CD4-positive, alpha-beta memory T cell (primary cell): ENCODE data around the gene HIF1A. TPM values are rescaled to one million over a fixed set of nuclear protein-coding genes. Genes with fewer than 3 reads are reported as not detected.

Experiments
- CTCF ChIA-PET: fragments of 350-600 bp; sonication (Branson Sonifier 250); formaldehyde crosslinking; loops from one replicate; lab custom pipeline; 2021; ENCODE audit warnings: inconsistent platforms; ENCODE audit not compliant: partially characterized antibody; lab: Charles Lee
- POLR2A ChIA-PET: fragments of 350-600 bp; sonication (Branson Sonifier 250); formaldehyde crosslinking; loops from one replicate; lab custom pipeline; 2021; ENCODE audit not compliant: partially characterized antibody; lab: Charles Lee
- DNase-seq, 5 donors: peaks; one replicate each; pipeline versions ENCODE4 v3.0.0 to v3.0.0-alpha.2; 2020 to 2022; ENCODE audit warnings: mixed read lengths in 1 of 5
- H3K27ac ChIP-seq: one replicate; pipeline ENCODE4 v1.7.0; 2013; ENCODE audit warnings: low read depth, low read length
- H3K27me3 ChIP-seq: 2 replicates; pipeline ENCODE4 v1.7.0; 2013; ENCODE audit warnings: mild to moderate bottlenecking, low read length, moderate library complexity; ENCODE audit not compliant: insufficient read depth
- H3K36me3 ChIP-seq: 2 replicates; pipeline ENCODE4 v1.7.0; 2013; ENCODE audit warnings: mild to moderate bottlenecking, low read length, moderate library complexity; ENCODE audit not compliant: insufficient read depth
- H3K4me1 ChIP-seq: 2 replicates; pipeline ENCODE4 v1.7.0; 2013; ENCODE audit warnings: mild to moderate bottlenecking, low read length, moderate library complexity; ENCODE audit not compliant: insufficient read depth
- H3K4me3 ChIP-seq, 2 donors: one replicate each; pipeline ENCODE4 v1.7.0; 2013; ENCODE audit warnings: low read length in 2 of 2, mild to moderate bottlenecking in 1 of 2
- H3K9me3 ChIP-seq, 2 donors: one replicate each; pipeline ENCODE4 v1.7.0; 2013; ENCODE audit warnings: low read length in 2 of 2, control low read depth in 1 of 2; ENCODE audit not compliant: control insufficient read depth in 1 of 2
- H3K27ac Mint-ChIP-seq, 7 donors: one replicate each; pipeline ENCODE4 v1.8.0; 2020 to 2021; ENCODE audit warnings: mixed read lengths in 7 of 7, mild to moderate bottlenecking in 6 of 7, inconsistent platforms in 3 of 7, moderate library complexity in 3 of 7
- H3K27me3 Mint-ChIP-seq, 2 donors: one replicate each; pipeline ENCODE4 v1.8.0; 2020 to 2021; ENCODE audit warnings: mixed read lengths in 2 of 2
- H3K36me3 Mint-ChIP-seq, 2 donors: one replicate each; pipeline ENCODE4 v1.8.0; 2020 to 2021; ENCODE audit warnings: mixed read lengths in 2 of 2, inconsistent platforms in 1 of 2, mild to moderate bottlenecking in 1 of 2
- H3K4me1 Mint-ChIP-seq, 4 donors: one replicate each; pipeline ENCODE4 v1.8.0; 2020 to 2021; ENCODE audit warnings: mixed read lengths in 4 of 4, mild to moderate bottlenecking in 1 of 4
- H3K4me3 Mint-ChIP-seq, 8 donors: one replicate each; pipeline ENCODE4 v1.8.0; 2020 to 2021; ENCODE audit warnings: mixed read lengths in 8 of 8, mild to moderate bottlenecking in 7 of 8, moderate library complexity in 6 of 8, inconsistent platforms in 3 of 8
- H3K9me3 Mint-ChIP-seq, 8 donors: one replicate each; pipeline ENCODE4 v1.8.0; 2020 to 2021; ENCODE audit warnings: mixed read lengths in 8 of 8, mild to moderate bottlenecking in 5 of 8, inconsistent platforms in 3 of 8, moderate library complexity in 1 of 8
- intact Hi-C: fragments of 100-400 bp; cut with micrococcal nuclease; formaldehyde crosslinking; loops from one replicate; pipeline ENCODE4 v1.15.1; 2023
- polyA plus RNA-seq, 2 donors: library from polyadenylated mRNA; unstranded; fragments of 300-500 nt; fragmentation: Illumina TruSeq; gene quantifications; one replicate each; pipeline ENCODE4 v1.2.3, GENCODE V29; 2021
- total RNA-seq, 2 experiments: library from RNA; stranded (reverse); gene quantifications; one replicate each; pipeline ENCODE4 v1.2.3, GENCODE V29; 2021

The HIF1A gene
- total and polyA plus RNA-seq, 4 experiments from 2014 or later, result 82.5 to 87.1 (median 84.2) TPM

GRCh38 chr14:61719344-61720293 lies 24.3 kb downstream of the HIF1A start:
- Histone ChIP-seq H3K36me3 (peaks cover 15% of the 10 kb centered on the region), H3K27me3 (no peaks in the 10 kb centered on the region), H3K27ac (peak overlapping the region; percentile 7), H3K4me3 (peak overlapping the region in 1 of 2 donors; percentile 3), H3K4me1 (peaks cover 59% of the 10 kb centered on the region), H3K9me3 (no peaks in the 10 kb centered on the region)
- Mint-ChIP-seq H3K27me3 (no peaks in the 10 kb centered on the region), H3K27ac (peak overlapping the region; percentile 32 to 87 (median 77)), H3K4me3 (peak overlapping the region in 6 of 8 donors; percentile 14 to 74 (median 50)), H3K9me3 (no peaks in the 10 kb centered on the region), H3K4me1 (peaks cover 41 to 72% (median 60%) of the 10 kb centered on the region in 4 donors), H3K36me3 (peaks cover 17 to 26% of the 10 kb centered on the region in 2 donors)
- DNase-seq, result peak in 3 of 5 donors; percentile 26 to 33 (median 26)
- intact Hi-C loops, result loop anchor here (5.0 kb wide), 2 partner anchors 197 to 242 kb away; no protein-coding TSS in a partner anchor
- ChIA-PET CTCF (interaction anchor here (1.0 to 4.0 kb wide), 16 partner anchors 9 to 423 kb away, joined by 3 to 16 read pairs (median 4); no protein-coding TSS in a partner anchor), POLR2A (interaction anchor here (0.7 to 4.0 kb wide), 12 partner anchors 8 to 250 kb away, joined by 3 to 16 read pairs (median 4); partner anchors contain the start of gene HIF1A)

GRCh38 chr14:61720294-61720661 lies 25.0 kb downstream of the HIF1A start:
- peaks cover 41 to 71% (median 60%) of the 10 kb centered on the region in 4 donors for H3K4me1 Mint-ChIP-seq
- Histone ChIP-seq H3K4me3 (no peak overlapping the region), H3K27me3 (no peaks in the 10 kb centered on the region), H3K36me3 (peaks cover 15% of the 10 kb centered on the region), H3K9me3 (no peaks in the 10 kb centered on the region), H3K27ac (no peak overlapping the region), H3K4me1 (peaks cover 54% of the 10 kb centered on the region)
- POLR2A ChIA-PET, result interaction anchor here (1.1 to 4.0 kb wide), 8 partner anchors 9 to 251 kb away, joined by 3 to 16 read pairs (median 4); partner anchors contain the start of gene HIF1A
- CTCF ChIA-PET, result interaction anchor here (0.9 to 4.0 kb wide), 15 partner anchors 9 to 424 kb away, joined by 3 to 16 read pairs (median 4); no protein-coding TSS in a partner anchor
- no peaks in the 10 kb centered on the region for H3K27me3 Mint-ChIP-seq
- H3K36me3 Mint-ChIP-seq, result peaks cover 22 to 31% of the 10 kb centered on the region in 2 donors
- peak overlapping the region; percentile 32 to 87 (median 69) for H3K27ac Mint-ChIP-seq
- H3K9me3 Mint-ChIP-seq, result no peaks in the 10 kb centered on the region
- intact Hi-C loops, result no loop called here
- H3K4me3 Mint-ChIP-seq, result peak overlapping the region in 6 of 8 donors; percentile 14 to 74 (median 50)
- no peak for DNase-seq

GRCh38 chr14:61720741-61721140 lies 25.4 kb downstream of the HIF1A start:
- Histone ChIP-seq H3K4me1 (peaks cover 51% of the 10 kb centered on the region), H3K27me3 (no peaks in the 10 kb centered on the region), H3K36me3 (peaks cover 15% of the 10 kb centered on the region), H3K9me3 (no peaks in the 10 kb centered on the region), H3K4me3 (no peak overlapping the region), H3K27ac (no peak overlapping the region)
- peaks cover 38 to 67% (median 56%) of the 10 kb centered on the region in 4 donors for H3K4me1 Mint-ChIP-seq
- DNase-seq, result no peak
- peak overlapping the region in 2 of 8 donors; percentile 9 to 74 for H3K4me3 Mint-ChIP-seq
- H3K36me3 Mint-ChIP-seq, result peaks cover 22 to 31% of the 10 kb centered on the region in 2 donors
- no peaks in the 10 kb centered on the region for H3K9me3 Mint-ChIP-seq
- H3K27ac Mint-ChIP-seq, result peak overlapping the region in 5 of 7 donors; percentile 30 to 87 (median 69)
- ChIA-PET POLR2A (interaction anchor here (1.1 to 4.0 kb wide), 5 partner anchors 9 to 244 kb away, joined by 3 to 16 read pairs (median 5); partner anchors contain the start of gene HIF1A), CTCF (interaction anchor here (0.9 to 4.0 kb wide), 13 partner anchors 9 to 424 kb away, joined by 3 to 16 read pairs (median 4); no protein-coding TSS in a partner anchor)
- no peaks in the 10 kb centered on the region for H3K27me3 Mint-ChIP-seq
- intact Hi-C loops, result no loop called here

- peak overlapping the region in 3 of 7 donors; percentile 21 to 73 (median 31) for H3K27ac Mint-ChIP-seq
- ChIA-PET CTCF (interaction anchor here (2.4 kb wide), 1 partner anchor 248 kb away, joined by 10 read pairs; no protein-coding TSS in a partner anchor), POLR2A (interaction anchor here (0.6 kb wide), 1 partner anchor 8 kb away, joined by 3 read pairs; no protein-coding TSS in a partner anchor)
- peaks cover 43 to 58% of the 10 kb centered on the region in 2 donors for H3K36me3 Mint-ChIP-seq
- H3K4me1 ChIP-seq, result peaks cover 17% of the 10 kb centered on the region
- intact Hi-C loops, result no loop called here
- no peak for DNase-seq
- H3K4me3 Mint-ChIP-seq, result no peak overlapping the region
- H3K9me3 ChIP-seq, result no peaks in the 10 kb centered on the region
- no peaks in the 10 kb centered on the region for H3K9me3 Mint-ChIP-seq
- H3K4me1 Mint-ChIP-seq, result peaks cover 21 to 38% (median 29%) of the 10 kb centered on the region in 4 donors
- H3K27me3 ChIP-seq, result no peaks in the 10 kb centered on the region
- no peak overlapping the region for H3K27ac ChIP-seq
- peaks cover 40% of the 10 kb centered on the region for H3K36me3 ChIP-seq
- H3K27me3 Mint-ChIP-seq, result no peaks in the 10 kb centered on the region
- H3K4me3 ChIP-seq, result no peak overlapping the region
Measured at GRCh38 chr14:61724133-61724532, 28.8 kb downstream of the HIF1A start.

GRCh38 chr14:61726778-61727658 lies 31.7 kb downstream of the HIF1A start:
- no peaks in the 10 kb centered on the region for H3K9me3 Mint-ChIP-seq
- POLR2A ChIA-PET, result interaction anchor here (1.0 to 1.5 kb wide), 2 partner anchors 65 to 250 kb away, joined by 3 read pairs; no protein-coding TSS in a partner anchor
- H3K36me3 Mint-ChIP-seq, result peaks cover 51 to 65% of the 10 kb centered on the region in 2 donors

GRCh38 chr14:61730756-61731373 lies 35.6 kb downstream of the HIF1A start:
- Mint-ChIP-seq H3K36me3 (peaks cover 55 to 80% of the 10 kb centered on the region in 2 donors), H3K27ac (peak overlapping the region in 6 of 7 donors; percentile 2 to 83 (median 52)), H3K9me3 (no peaks in the 10 kb centered on the region), H3K27me3 (no peaks in the 10 kb centered on the region), H3K4me1 (peaks cover 10 to 16% (median 12%) of the 10 kb centered on the region in 4 donors), H3K4me3 (no peak overlapping the region)
- POLR2A ChIA-PET, result interaction anchor here (0.7 to 1.0 kb wide), 3 partner anchors 36 to 264 kb away, joined by 3 read pairs; no protein-coding TSS in a partner anchor
- Histone ChIP-seq H3K27me3 (no peaks in the 10 kb centered on the region), H3K36me3 (peaks cover 64% of the 10 kb centered on the region), H3K4me3 (no peak overlapping the region), H3K9me3 (no peaks in the 10 kb centered on the region), H3K27ac (no peak overlapping the region), H3K4me1 (peaks cover 5% of the 10 kb centered on the region)
- DNase-seq, result peak in 4 of 5 donors; percentile 30 to 34 (median 30)
- CTCF ChIA-PET, result interaction anchor here (0.6 to 3.9 kb wide), 33 partner anchors 11 to 448 kb away, joined by 3 to 48 read pairs (median 4); partner anchors contain the start of genes HIF1A and SNAPC1
- intact Hi-C loops, result loop anchor here (1.0 to 5.0 kb wide), 7 partner anchors 34 to 449 kb away; partner anchors contain the start of genes HIF1A and TMEM30B

More at GRCh38 chr14:61726778-61727658, 31.7 kb downstream of the HIF1A start:
- H3K36me3 ChIP-seq, result peaks cover 39% of the 10 kb centered on the region
- H3K4me1 Mint-ChIP-seq, result peaks cover 18 to 27% (median 24%) of the 10 kb centered on the region in 4 donors
- no peak for DNase-seq
- peak overlapping the region in 5 of 7 donors; percentile 28 to 85 (median 38) for H3K27ac Mint-ChIP-seq
- H3K27ac ChIP-seq, result no peak overlapping the region
- H3K27me3 ChIP-seq, result no peaks in the 10 kb centered on the region
- H3K4me3 Mint-ChIP-seq, result no peak overlapping the region
- peaks cover 5% of the 10 kb centered on the region for H3K4me1 ChIP-seq
- no peaks in the 10 kb centered on the region for H3K27me3 Mint-ChIP-seq
- CTCF ChIA-PET, result interaction anchor here (1.2 to 2.4 kb wide), 5 partner anchors 12 to 434 kb away, joined by 3 to 10 read pairs (median 4); no protein-coding TSS in a partner anchor
- intact Hi-C loops, result no loop called here
- H3K4me3 ChIP-seq, result no peak overlapping the region
- no peaks in the 10 kb centered on the region for H3K9me3 ChIP-seq
